Astrocyte of the spinal cord (primary cell): ENCODE data around the gene TMEM272.

ENCODE experiments used
- DNase-seq: peaks from one replicate; pipeline ENCODE4 v3.0.0; 2011; ENCODE audit warnings: low read depth, low spot score
- H3K4me3 ChIP-seq: 2 replicates; pipeline ENCODE4 v1.5.1; 2011; ENCODE audit warnings: low read depth, mild to moderate bottlenecking, low read length, moderate library complexity
- in situ Hi-C: cut with HindIII; loops from 2 replicates; pipeline ENCODE4 v1.10.0; 2017; ENCODE audit warnings: low sequenced_read_pairs
- TF ChIP-seq, protein P1 (sequence below): IDR thresholded peaks from 2 replicates; pipeline ENCODE4 v1.5.1; 2012; ENCODE audit warnings: low read depth, mild to moderate bottlenecking, low read length, inconsistent platforms

TMEM272 gene

DNA sequence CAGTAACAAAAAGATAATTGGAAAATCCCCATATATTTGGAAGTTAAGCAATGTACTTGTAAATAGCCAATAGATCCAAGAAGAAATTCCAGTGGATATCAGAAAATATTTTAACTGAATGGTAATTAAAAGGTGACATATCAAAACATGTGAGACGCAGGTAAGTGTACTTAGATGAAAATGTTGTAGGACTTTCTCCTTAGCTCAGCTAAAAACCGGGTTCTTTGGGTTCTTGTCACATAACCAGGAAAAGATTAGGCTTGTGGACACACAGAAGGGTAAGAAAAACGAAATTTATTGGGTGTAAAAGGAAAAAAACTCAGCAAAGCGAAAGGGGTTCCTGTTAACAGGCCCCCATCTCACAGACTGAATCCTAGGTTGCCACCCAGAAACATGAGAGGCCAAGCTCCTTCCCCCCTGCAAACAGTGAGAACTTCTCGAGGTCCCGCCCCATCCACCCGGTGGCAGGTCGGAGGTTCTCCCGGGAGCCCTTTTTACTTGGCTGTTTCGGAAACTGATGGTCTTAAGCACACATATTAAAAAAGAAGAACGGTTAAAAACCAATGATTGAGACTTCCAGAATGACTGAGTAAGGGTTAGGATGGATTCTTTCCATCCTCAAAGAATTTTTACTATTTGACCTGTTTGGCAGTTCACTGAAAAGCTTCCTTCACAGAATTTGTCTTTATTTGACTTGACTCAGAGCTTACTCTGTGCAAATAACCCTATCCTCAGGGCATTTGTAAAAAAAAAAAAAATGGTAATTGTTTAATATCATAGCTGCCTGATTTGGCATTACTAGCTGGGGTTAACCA, 13.7 kb upstream of the TMEM272 start:
- H3K4me3 ChIP-seq: no peak overlapping the region
- in situ Hi-C loops: no loop called here
- TF ChIP-seq, protein P1, sequence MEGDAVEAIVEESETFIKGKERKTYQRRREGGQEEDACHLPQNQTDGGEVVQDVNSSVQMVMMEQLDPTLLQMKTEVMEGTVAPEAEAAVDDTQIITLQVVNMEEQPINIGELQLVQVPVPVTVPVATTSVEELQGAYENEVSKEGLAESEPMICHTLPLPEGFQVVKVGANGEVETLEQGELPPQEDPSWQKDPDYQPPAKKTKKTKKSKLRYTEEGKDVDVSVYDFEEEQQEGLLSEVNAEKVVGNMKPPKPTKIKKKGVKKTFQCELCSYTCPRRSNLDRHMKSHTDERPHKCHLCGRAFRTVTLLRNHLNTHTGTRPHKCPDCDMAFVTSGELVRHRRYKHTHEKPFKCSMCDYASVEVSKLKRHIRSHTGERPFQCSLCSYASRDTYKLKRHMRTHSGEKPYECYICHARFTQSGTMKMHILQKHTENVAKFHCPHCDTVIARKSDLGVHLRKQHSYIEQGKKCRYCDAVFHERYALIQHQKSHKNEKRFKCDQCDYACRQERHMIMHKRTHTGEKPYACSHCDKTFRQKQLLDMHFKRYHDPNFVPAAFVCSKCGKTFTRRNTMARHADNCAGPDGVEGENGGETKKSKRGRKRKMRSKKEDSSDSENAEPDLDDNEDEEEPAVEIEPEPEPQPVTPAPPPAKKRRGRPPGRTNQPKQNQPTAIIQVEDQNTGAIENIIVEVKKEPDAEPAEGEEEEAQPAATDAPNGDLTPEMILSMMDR: no peak
- peak; percentile 2 for DNase-seq

DNA sequence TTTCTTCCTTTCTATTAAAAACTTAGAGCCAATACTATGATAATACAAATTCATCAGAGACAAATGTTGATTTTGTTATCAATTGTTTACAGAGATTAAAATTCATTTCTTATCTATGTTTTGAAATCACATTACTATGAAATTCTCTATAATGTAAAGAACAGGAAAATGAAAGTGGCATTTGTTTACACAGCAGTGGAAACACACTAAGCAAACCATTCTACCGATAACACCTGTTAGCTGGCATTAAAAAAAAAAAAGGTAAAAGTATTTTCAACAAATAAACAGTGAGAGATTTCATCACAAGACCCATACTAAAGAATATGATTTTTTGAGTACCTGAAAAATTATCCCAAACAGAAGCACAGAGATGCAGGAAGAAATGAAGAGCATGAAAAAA, 12.0 kb upstream of the TMEM272 start:
- no peak overlapping the region for H3K4me3 ChIP-seq
- DNase-seq: no peak
- TF ChIP-seq, protein P1: no peak
- in situ Hi-C loops: no loop called here

DNA sequence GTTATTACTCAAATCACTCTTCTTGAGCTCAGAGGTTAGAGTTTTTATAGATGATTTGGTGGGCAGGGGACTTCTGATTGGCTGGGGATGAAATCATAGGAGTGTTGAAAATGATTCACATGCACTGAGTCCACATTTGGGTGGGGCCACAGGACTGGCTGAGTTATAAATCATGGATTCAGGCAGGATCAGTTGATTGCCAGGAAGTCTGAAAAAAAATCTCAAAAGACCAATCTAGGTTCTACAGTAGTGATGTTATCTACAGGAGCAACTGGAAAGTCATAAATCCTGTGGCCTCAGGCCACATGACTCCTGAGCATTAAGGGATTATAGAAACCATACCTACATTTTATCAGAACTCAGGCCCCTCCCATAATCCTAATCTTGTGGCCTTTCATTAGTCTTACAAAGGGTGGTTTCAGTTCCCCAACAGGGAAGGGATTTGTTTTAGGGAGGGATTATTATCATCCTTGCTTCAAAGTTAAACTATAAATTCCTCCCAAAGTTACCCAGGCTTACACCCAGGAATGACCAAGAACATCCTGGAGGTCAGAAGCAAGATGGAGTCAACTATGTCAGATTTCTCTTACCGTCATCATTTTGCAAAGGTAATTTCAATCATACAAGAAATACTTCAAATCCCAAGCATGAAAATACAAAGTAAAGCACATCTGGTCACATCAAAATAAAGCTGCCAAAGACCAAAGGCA, 11.2 kb upstream of the TMEM272 start:
- in situ Hi-C loops: no loop called here
- H3K4me3 ChIP-seq: no peak overlapping the region
- DNase-seq: no peak
- TF ChIP-seq, protein P1: no peak

DNA sequence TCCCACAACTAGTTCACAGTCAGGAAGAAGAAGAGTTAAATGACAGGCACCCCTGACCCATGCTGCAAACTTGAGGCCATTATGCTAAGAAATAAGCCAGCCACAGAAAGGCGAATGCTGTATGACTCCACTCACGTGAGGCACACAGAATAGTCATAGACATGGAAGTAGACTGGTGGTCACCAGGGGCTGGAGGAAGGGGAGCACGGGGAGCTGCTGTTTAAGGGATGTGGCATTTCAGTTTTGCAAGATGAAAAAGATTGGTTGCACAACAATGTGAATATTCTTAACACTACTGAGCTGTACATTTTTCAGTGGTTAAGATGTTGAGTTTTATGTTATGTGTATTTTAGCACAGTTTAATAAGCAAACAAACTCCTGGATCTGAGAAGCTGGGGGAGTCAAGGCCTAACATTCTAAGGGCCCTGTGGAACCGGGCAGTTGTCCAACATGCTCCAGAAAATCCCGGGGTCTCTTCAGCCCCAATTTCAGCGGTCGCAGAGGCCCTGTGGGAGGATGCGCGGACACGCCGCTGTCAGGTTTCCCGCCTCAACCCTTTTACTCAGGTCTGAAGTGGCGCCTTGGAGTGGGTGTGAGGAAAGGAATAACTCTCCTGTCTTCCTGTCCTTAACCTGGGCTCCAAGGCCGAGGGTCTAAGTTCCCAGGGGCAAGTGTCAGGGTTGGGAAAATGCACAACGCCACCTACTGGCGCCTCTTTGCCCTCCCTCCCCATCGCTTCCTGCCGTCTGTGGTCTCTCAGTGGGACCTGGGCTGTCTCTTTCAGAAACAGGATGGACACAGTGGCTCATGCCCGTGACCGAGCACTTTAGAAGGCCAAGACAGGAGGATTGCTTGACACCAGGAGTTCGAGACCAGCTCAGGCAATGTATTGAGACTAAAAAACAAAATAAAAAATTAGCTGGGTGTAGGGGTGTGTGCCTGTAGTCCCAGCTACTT, 4.4 kb upstream of the TMEM272 start:
- peak; percentile 4 for DNase-seq
- in situ Hi-C loops: no loop called here
- TF ChIP-seq, protein P1: peak; percentile 60
- H3K4me3 ChIP-seq: no peak overlapping the region

DNA sequence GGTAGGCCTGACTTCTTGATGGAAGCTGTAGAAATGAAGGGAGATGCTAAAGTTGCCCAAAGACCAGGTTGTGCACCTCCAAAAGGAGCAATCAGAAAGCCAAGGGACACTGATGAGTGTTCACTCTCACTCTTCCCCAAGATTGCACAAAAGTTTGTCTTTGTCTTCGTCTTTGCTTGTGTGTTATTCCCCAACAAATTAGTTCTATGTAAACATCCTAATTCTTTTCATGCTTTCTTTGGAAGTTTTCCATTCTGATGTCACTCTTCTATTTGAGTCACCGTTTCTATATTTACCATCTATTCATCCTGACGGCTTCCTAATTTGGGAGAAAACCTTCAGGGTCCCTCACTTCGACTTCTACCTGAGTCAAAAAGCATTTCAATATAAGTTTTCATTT, 3.7 kb upstream of the TMEM272 start:
- in situ Hi-C loops: no loop called here
- no peak overlapping the region for H3K4me3 ChIP-seq
- peak; percentile 15 for DNase-seq
- TF ChIP-seq, protein P1: no peak

DNA sequence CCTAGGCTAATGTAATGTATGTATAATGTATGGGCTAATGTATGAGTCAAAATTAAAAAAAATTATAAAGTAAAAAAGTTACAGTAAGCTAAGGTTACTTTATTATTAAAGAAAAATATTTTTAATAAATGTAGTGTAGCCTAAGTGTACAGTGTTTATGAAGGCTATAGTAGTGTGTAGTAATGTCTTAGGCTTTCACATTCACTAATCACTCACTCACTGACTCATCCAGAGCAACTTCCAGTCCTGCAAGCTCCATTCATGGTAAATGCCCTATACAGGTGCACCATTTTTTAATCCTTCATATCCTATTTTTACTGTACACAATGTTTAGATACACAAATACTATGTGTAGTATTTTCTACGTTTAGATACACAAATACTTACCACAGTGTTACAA, 1.8 kb upstream of the TMEM272 start:
- no peak overlapping the region for H3K4me3 ChIP-seq
- DNase-seq: no peak
- in situ Hi-C loops: no loop called here
- TF ChIP-seq, protein P1: no peak
